Tibial nerve (tissue), 3 donors: Measurements from ENCODE around the gene CGN.

Source experiments
- POLR2A ChIP-seq, 2 donors: fragments of 450-650 bp; IDR thresholded peaks; one replicate each; pipeline ENCODE4 v1.6.1; 2017; ENCODE audit warnings: antibody characterized with exemption in 2 of 2, mild to moderate bottlenecking in 2 of 2, moderate library complexity in 2 of 2
- TF ChIP-seq, protein P1 (sequence below), 5 experiments: fragments of 200-600 bp in 3 of 5; fragments of 450-650 bp in 2 of 5; sonication (generic) in 3 of 5; IDR thresholded peaks; one replicate each; pipeline ENCODE4 v1.5.1; 2016 to 2019; ENCODE audit warnings: antibody characterized with exemption in 5 of 5, mild to moderate bottlenecking in 3 of 5, moderate library complexity in 2 of 5

DNA sequence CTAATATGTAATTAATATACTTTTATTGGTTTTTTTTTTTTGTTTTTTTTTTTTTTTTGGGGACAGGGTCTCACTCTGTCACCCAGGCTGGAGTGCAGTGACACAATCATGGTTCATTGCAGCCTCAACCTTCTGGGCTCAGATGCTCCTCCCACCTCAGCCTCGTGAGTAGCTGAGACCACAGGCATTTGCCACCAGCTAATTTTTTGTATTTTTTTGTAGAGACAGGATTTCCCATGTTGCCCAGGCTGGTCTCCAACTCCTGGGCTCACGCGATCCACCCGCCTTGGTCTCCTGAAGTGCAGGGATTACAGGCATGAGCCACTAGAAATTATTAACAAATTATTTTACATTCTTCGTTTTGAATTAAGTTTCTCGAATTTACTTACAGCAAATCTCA is 35.1 kb upstream of the CGN start:
- TF ChIP-seq, protein P1, sequence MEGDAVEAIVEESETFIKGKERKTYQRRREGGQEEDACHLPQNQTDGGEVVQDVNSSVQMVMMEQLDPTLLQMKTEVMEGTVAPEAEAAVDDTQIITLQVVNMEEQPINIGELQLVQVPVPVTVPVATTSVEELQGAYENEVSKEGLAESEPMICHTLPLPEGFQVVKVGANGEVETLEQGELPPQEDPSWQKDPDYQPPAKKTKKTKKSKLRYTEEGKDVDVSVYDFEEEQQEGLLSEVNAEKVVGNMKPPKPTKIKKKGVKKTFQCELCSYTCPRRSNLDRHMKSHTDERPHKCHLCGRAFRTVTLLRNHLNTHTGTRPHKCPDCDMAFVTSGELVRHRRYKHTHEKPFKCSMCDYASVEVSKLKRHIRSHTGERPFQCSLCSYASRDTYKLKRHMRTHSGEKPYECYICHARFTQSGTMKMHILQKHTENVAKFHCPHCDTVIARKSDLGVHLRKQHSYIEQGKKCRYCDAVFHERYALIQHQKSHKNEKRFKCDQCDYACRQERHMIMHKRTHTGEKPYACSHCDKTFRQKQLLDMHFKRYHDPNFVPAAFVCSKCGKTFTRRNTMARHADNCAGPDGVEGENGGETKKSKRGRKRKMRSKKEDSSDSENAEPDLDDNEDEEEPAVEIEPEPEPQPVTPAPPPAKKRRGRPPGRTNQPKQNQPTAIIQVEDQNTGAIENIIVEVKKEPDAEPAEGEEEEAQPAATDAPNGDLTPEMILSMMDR (IDR thresholded peaks at IDR 0.05) = no peak
- no peak for TF ChIP-seq POLR2A (IDR thresholded peaks at IDR 0.05)
